ENCODE measurements around the gene CGA.
"Not testable (repeated sequence)": the region's sequence is repeated elsewhere in the genome, so short reads cannot be mapped to it uniquely, and the experiment has no call there.

Gene CGA

GRCh38 chr6:87095087-87095509 is at the start of gene CGA:
Gene CGA, minus strand, starts transcription at chr6:87095106. Its CDS starts 6,906 bp downstream, at chr6:87088200.
- no peak for DNase-seq (ENCODE audit: low read depth)
- TF ChIP-seq CTCF (IDR thresholded peaks at IDR 0.05; ENCODE audit: low read depth, low read length) (no peak), POLR2A (IDR thresholded peaks at IDR 0.05; ENCODE audit: extremely low read depth, insufficient read length) (no peak), MAX (IDR thresholded peaks at IDR 0.05; ENCODE audit: low read depth, low read length) (no peak)
- H3K4me3 ChIP-seq (ENCODE audit: low read depth, low read length): no peak within 1 kb of the TSS

- not testable (repeated sequence) for DNase-seq (ENCODE audit: low read depth); H3K4me3 ChIP-seq (ENCODE audit: low read depth, low read length)
These were observed 45.0 kb upstream of the CGA start for GRCh38 chr6:87139927-87140326.

GRCh38 chr6:87139236-87139635 is 44.3 kb upstream of the CGA start:
- no peak overlapping the region for H3K4me3 ChIP-seq (ENCODE audit: low read depth, low read length)
- DNase-seq (ENCODE audit: low read depth): peak; percentile 72
- no peak for TF ChIP-seq MYC (IDR thresholded peaks at IDR 0.05; ENCODE audit: low read depth, low read length)
- TF ChIP-seq CTCF (IDR thresholded peaks at IDR 0.05; ENCODE audit: low read depth, low read length): peak; percentile 65

GRCh38 chr6:87136963-87137362 is 42.1 kb upstream of the CGA start:
- TF ChIP-seq MYC (IDR thresholded peaks at IDR 0.05; ENCODE audit: low read depth, low read length) (no peak), POLR2A (IDR thresholded peaks at IDR 0.05; ENCODE audit: extremely low read depth, insufficient read length) (no peak)
- H3K4me3 ChIP-seq (ENCODE audit: low read depth, low read length): no peak overlapping the region
- DNase-seq (ENCODE audit: low read depth): no peak

GRCh38 chr6:87127737-87128136 is 32.8 kb upstream of the CGA start:
- no peak overlapping the region for H3K4me3 ChIP-seq (ENCODE audit: low read depth, low read length)
- DNase-seq (ENCODE audit: low read depth): no peak
- TF ChIP-seq POLR2A (IDR thresholded peaks at IDR 0.05; ENCODE audit: extremely low read depth, insufficient read length): no peak
- no peak for TF ChIP-seq MYC (IDR thresholded peaks at IDR 0.05; ENCODE audit: low read depth, low read length)
- no peak for TF ChIP-seq CTCF (IDR thresholded peaks at IDR 0.05; ENCODE audit: low read depth, low read length)
- no peak for TF ChIP-seq MAX (IDR thresholded peaks at IDR 0.05; ENCODE audit: low read depth, low read length)

- TF ChIP-seq MAX (IDR thresholded peaks at IDR 0.05; ENCODE audit: low read depth, low read length) (no peak), MYC (IDR thresholded peaks at IDR 0.05; ENCODE audit: low read depth, low read length) (no peak), POLR2A (IDR thresholded peaks at IDR 0.05; ENCODE audit: extremely low read depth, insufficient read length) (no peak), CTCF (IDR thresholded peaks at IDR 0.05; ENCODE audit: low read depth, low read length) (no peak)
- no peak overlapping the region for H3K4me3 ChIP-seq (ENCODE audit: low read depth, low read length)
- DNase-seq (ENCODE audit: low read depth): no peak
These were observed 31.6 kb upstream of the CGA start for GRCh38 chr6:87126501-87126900.

- no peak for DNase-seq (ENCODE audit: low read depth)
- H3K4me3 ChIP-seq (ENCODE audit: low read depth, low read length): no peak overlapping the region
- TF ChIP-seq MAX (IDR thresholded peaks at IDR 0.05; ENCODE audit: low read depth, low read length) (no peak), MYC (IDR thresholded peaks at IDR 0.05; ENCODE audit: low read depth, low read length) (no peak), CTCF (IDR thresholded peaks at IDR 0.05; ENCODE audit: low read depth, low read length) (no peak), POLR2A (IDR thresholded peaks at IDR 0.05; ENCODE audit: extremely low read depth, insufficient read length) (no peak)
These were observed 29.2 kb upstream of the CGA start for GRCh38 chr6:87124074-87124473.
